Measurements from ENCODE around the gene PDRG1. TPM values are rescaled to one million over a fixed set of nuclear protein-coding genes. Genes with fewer than 3 reads are reported as not detected.

The PDRG1 gene
- total and polyA plus RNA-seq, 2 donors (not counting 1 experiment from before 2014, with no cell fraction given), result 12.7 to 18.6 TPM

GRCh38 chr20:31949877-31950646 lies 1.8 kb downstream of the PDRG1 start:
- 86% methylated on average over 8 of the region's 9 CpGs for WGBS (ENCODE audit: insufficient coverage)
- TF ChIP-seq CTCF (IDR thresholded peaks at IDR 0.05) (no peak), EZH2 (IDR thresholded peaks at IDR 0.05; ENCODE audit: borderline replicate concordance, insufficient read depth, low read depth, low read length, poor library complexity, severe bottlenecking) (no peak)
- H3K9me3 Mint-ChIP-seq (ENCODE audit: insufficient read depth), result no peaks in the 10 kb centered on the region
- peaks cover 7% of the 10 kb centered on the region for H3K27me3 Mint-ChIP-seq
- peak overlapping the region; percentile 99 for H3K4me3 Mint-ChIP-seq
- Histone ChIP-seq H3K4me1 (ENCODE audit: control insufficient read depth in 2 of 2, insufficient read depth in 2 of 2, low read length in 2 of 2) (peaks cover 14 to 18% of the 10 kb centered on the region in 2 donors), H2AFZ (ENCODE audit: insufficient read depth, low read depth, low read length, poor library complexity, severe bottlenecking) (no peak overlapping the region), H3K4me3 (ENCODE audit: control extremely low read depth in 1 of 5, extremely low read depth in 1 of 5, insufficient read depth in 1 of 5, low read depth in 2 of 5, low read length in 4 of 5) (no peak overlapping the region), H3K27ac (ENCODE audit: low read length in 2 of 2) (peak overlapping the region in 1 of 2 donors; percentile 2), H3K4me2 (replicated peaks; ENCODE audit: low read depth, low read length, poor library complexity, severe bottlenecking) (peak overlapping the region; percentile 95), H3K79me2 (ENCODE audit: control insufficient read depth, insufficient read depth, low read length) (peaks cover 28% of the 10 kb centered on the region), H3K27me3 (replicated peaks in 1 of 4; ENCODE audit: control extremely low read depth in 1 of 4, control insufficient read depth in 3 of 4, insufficient read depth in 4 of 4, low read length in 3 of 4) (no peaks in the 10 kb centered on the region), H3K9me3 (ENCODE audit: control extremely low read depth in 1 of 3, control insufficient read depth in 2 of 3, insufficient read depth in 1 of 3, low read length in 2 of 3) (peaks cover 0 to 4% (median 3%) of the 10 kb centered on the region in 3 donors), H3K9ac (ENCODE audit: low read length) (no peak overlapping the region), H4K20me1 (ENCODE audit: control insufficient read depth, insufficient read depth, low read length, poor library complexity, severe bottlenecking) (peaks cover 59% of the 10 kb centered on the region), H3K36me3 (replicated peaks in 1 of 2; ENCODE audit: control extremely low read depth in 1 of 2, control insufficient read depth in 1 of 2, extremely low read depth in 1 of 2, insufficient read depth in 2 of 2, low read length in 1 of 2) (peaks cover 2 to 49% of the 10 kb centered on the region in 2 experiments)
- ChIA-PET POLR2A (no interaction called here), CTCF (interaction anchor here (0.9 to 7.4 kb wide), 7 partner anchors 9 to 142 kb away, joined by 3 to 187 read pairs (median 5); no protein-coding TSS in a partner anchor)
- H3K4me1 Mint-ChIP-seq, result peaks cover 28% of the 10 kb centered on the region
- intact Hi-C loops (cut with micrococcal nuclease), result no loop called here
- H3K27ac Mint-ChIP-seq, result peak overlapping the region; percentile 8
- DNase-seq, result no peak
- no peak for ATAC-seq (ENCODE audit: low read depth)

GRCh38 chr20:31948008-31948407 lies 3.8 kb downstream of the PDRG1 start:
- no peak overlapping the region for H3K27ac Mint-ChIP-seq
- Histone ChIP-seq H3K9ac (ENCODE audit: low read length) (no peak overlapping the region), H3K36me3 (replicated peaks in 1 of 2; ENCODE audit: control extremely low read depth in 1 of 2, control insufficient read depth in 1 of 2, extremely low read depth in 1 of 2, insufficient read depth in 2 of 2, low read length in 1 of 2) (peaks cover 2 to 64% of the 10 kb centered on the region in 2 experiments), H3K79me2 (ENCODE audit: control insufficient read depth, insufficient read depth, low read length) (peaks cover 28% of the 10 kb centered on the region), H3K4me3 (ENCODE audit: control extremely low read depth in 1 of 5, extremely low read depth in 1 of 5, insufficient read depth in 1 of 5, low read depth in 2 of 5, low read length in 4 of 5) (no peak overlapping the region), H3K9me3 (ENCODE audit: control extremely low read depth in 1 of 3, control insufficient read depth in 2 of 3, insufficient read depth in 1 of 3, low read length in 2 of 3) (peaks cover 0 to 4% (median 3%) of the 10 kb centered on the region in 3 donors), H3K27ac (ENCODE audit: low read length in 2 of 2) (no peak overlapping the region), H3K4me2 (replicated peaks; ENCODE audit: low read depth, low read length, poor library complexity, severe bottlenecking) (no peak overlapping the region), H2AFZ (ENCODE audit: insufficient read depth, low read depth, low read length, poor library complexity, severe bottlenecking) (no peak overlapping the region), H3K27me3 (replicated peaks in 1 of 4; ENCODE audit: control extremely low read depth in 1 of 4, control insufficient read depth in 3 of 4, insufficient read depth in 4 of 4, low read length in 3 of 4) (no peaks in the 10 kb centered on the region), H4K20me1 (ENCODE audit: control insufficient read depth, insufficient read depth, low read length, poor library complexity, severe bottlenecking) (peaks cover 59% of the 10 kb centered on the region), H3K4me1 (ENCODE audit: control insufficient read depth in 2 of 2, insufficient read depth in 2 of 2, low read length in 2 of 2) (peaks cover 14 to 18% of the 10 kb centered on the region in 2 donors)
- ChIA-PET CTCF (interaction anchor here (0.7 to 2.1 kb wide), 3 partner anchors 36 to 95 kb away, joined by 3 to 7 read pairs (median 4); no protein-coding TSS in a partner anchor), POLR2A (no interaction called here)
- peaks cover 28% of the 10 kb centered on the region for H3K4me1 Mint-ChIP-seq
- no peaks in the 10 kb centered on the region for H3K9me3 Mint-ChIP-seq (ENCODE audit: insufficient read depth)
- DNase-seq (no peak), ATAC-seq (ENCODE audit: low read depth) (no peak)
- H3K4me3 Mint-ChIP-seq, result no peak overlapping the region
- intact Hi-C loops (cut with micrococcal nuclease), result no loop called here
- 100% methylated on average over 2 of the region's 2 CpGs for WGBS (ENCODE audit: insufficient coverage)
- no peaks in the 10 kb centered on the region for H3K27me3 Mint-ChIP-seq
- TF ChIP-seq EZH2 (IDR thresholded peaks at IDR 0.05; ENCODE audit: borderline replicate concordance, insufficient read depth, low read depth, low read length, poor library complexity, severe bottlenecking) (no peak), CTCF (IDR thresholded peaks at IDR 0.05) (no peak)
